CD14-positive monocyte (primary cell): ENCODE measurements around the gene UBE2M. TPM values are rescaled to one million over a fixed set of nuclear protein-coding genes. Genes with fewer than 3 reads are reported as not detected.

Source experiments
- DNase-seq, 3 donors: peaks; one replicate each; pipeline ENCODE4 v3.0.0-alpha.2; 2011 to 2022
- H2AFZ ChIP-seq: 2 replicates; pipeline ENCODE4 v1.6.0; 2012; ENCODE audit warnings: mild to moderate bottlenecking, low read depth, low read length, inconsistent platforms; ENCODE audit not compliant: insufficient read depth, poor library complexity, severe bottlenecking
- H3K27ac ChIP-seq, 2 donors: 1 replicate in 1 of 2; 2 replicates in 1 of 2; pipeline ENCODE4 v1.5.1; 2012 to 2013; ENCODE audit warnings: low read length in 2 of 2, control low read depth in 1 of 2, inconsistent platforms in 1 of 2, low read depth in 1 of 2, mild to moderate bottlenecking in 1 of 2
- H3K27me3 ChIP-seq, 2 donors: one replicate each; pipeline versions ENCODE4 v1.6.0 to v1.6.1; 2011 to 2013; ENCODE audit warnings: low read length in 2 of 2; ENCODE audit not compliant: control insufficient read depth in 2 of 2, insufficient read depth in 2 of 2
- H3K36me3 ChIP-seq, 2 donors: replicated peaks in 1 of 2; 1 replicate in 1 of 2; 2 replicates in 1 of 2; pipeline versions ENCODE4 v1.5.1 to v1.6.1; 2012 to 2013; ENCODE audit warnings: low read length in 2 of 2, control low read depth in 1 of 2, inconsistent platforms in 1 of 2, mild to moderate bottlenecking in 1 of 2; ENCODE audit not compliant: insufficient read depth in 2 of 2, control insufficient read depth in 1 of 2
- H3K4me1 ChIP-seq, 2 donors: 1 replicate in 1 of 2; 2 replicates in 1 of 2; pipeline versions ENCODE4 v1.5.1 to v1.6.1; 2012 to 2013; ENCODE audit warnings: low read length in 2 of 2, control low read depth in 1 of 2, inconsistent platforms in 1 of 2, mild to moderate bottlenecking in 1 of 2, moderate library complexity in 1 of 2; ENCODE audit not compliant: insufficient read depth in 2 of 2, control insufficient read depth in 1 of 2
- H3K4me2 ChIP-seq: replicated peaks from 2 replicates; pipeline ENCODE3; 2012; ENCODE audit warnings: low read length, moderate library complexity, mild to moderate bottlenecking; ENCODE audit not compliant: poor library complexity, severe bottlenecking; ENCODE audit errors: extremely low read depth
- H3K4me3 ChIP-seq, 3 experiments: fragments of 200-600 bp in 1 of 3; sonication (generic) in 1 of 3; replicated peaks in 1 of 3; 1 replicate in 2 of 3; 2 replicates in 1 of 3; pipeline ENCODE4 v1.5.1; 2011 to 2013; ENCODE audit warnings: low read length in 3 of 3, mild to moderate bottlenecking in 3 of 3, control low read depth in 2 of 3, low read depth in 2 of 3, inconsistent platforms in 1 of 3, moderate library complexity in 1 of 3
- H3K79me2 ChIP-seq: 2 replicates; pipeline ENCODE4 v1.6.0; 2012; ENCODE audit warnings: mild to moderate bottlenecking, control low read depth, inconsistent platforms, low read length, moderate library complexity; ENCODE audit not compliant: insufficient read depth
- H3K9ac ChIP-seq: 2 replicates; pipeline ENCODE4 v1.6.0; 2017; ENCODE audit warnings: low read length, mild to moderate bottlenecking; ENCODE audit not compliant: insufficient read depth, poor library complexity, severe bottlenecking
- H3K9me3 ChIP-seq, 2 donors: replicated peaks in 1 of 2; 1 replicate in 1 of 2; 2 replicates in 1 of 2; pipeline versions ENCODE4 v1.5.1 to v1.6.1; 2012 to 2013; ENCODE audit warnings: low read length in 2 of 2, control low read depth in 1 of 2; ENCODE audit not compliant: control insufficient read depth in 1 of 2, insufficient read depth in 1 of 2
- H4K20me1 ChIP-seq: 2 replicates; pipeline ENCODE4 v1.6.0; 2012; ENCODE audit warnings: mild to moderate bottlenecking, low read length, control low read depth, moderate library complexity; ENCODE audit not compliant: insufficient read depth
- H3K27ac Mint-ChIP-seq, 7 donors: one replicate each; pipeline ENCODE4 v1.8.0; 2020; ENCODE audit warnings: mild to moderate bottlenecking in 7 of 7, mixed read lengths in 7 of 7, moderate library complexity in 6 of 7, inconsistent platforms in 2 of 7
- H3K27me3 Mint-ChIP-seq, 3 donors: one replicate each; pipeline ENCODE4 v1.8.0; 2021 to 2022; ENCODE audit warnings: low read depth in 3 of 3, mild to moderate bottlenecking in 3 of 3, mixed read lengths in 3 of 3, moderate library complexity in 3 of 3, inconsistent platforms in 1 of 3
- H3K36me3 Mint-ChIP-seq, 2 donors: one replicate each; pipeline ENCODE4 v1.8.0; 2020; ENCODE audit warnings: mixed read lengths in 2 of 2, inconsistent platforms in 1 of 2, mild to moderate bottlenecking in 1 of 2
- H3K4me1 Mint-ChIP-seq: one replicate; pipeline ENCODE4 v1.8.0; 2020; ENCODE audit warnings: mild to moderate bottlenecking, mixed read lengths
- H3K4me3 Mint-ChIP-seq, 2 donors: one replicate each; pipeline ENCODE4 v1.8.0; 2020; ENCODE audit warnings: mild to moderate bottlenecking in 2 of 2, mixed read lengths in 2 of 2, moderate library complexity in 1 of 2
- H3K9me3 Mint-ChIP-seq, 7 donors: one replicate each; pipeline ENCODE4 v1.8.0; 2020 to 2022; ENCODE audit warnings: mixed read lengths in 7 of 7, mild to moderate bottlenecking in 6 of 7, moderate library complexity in 6 of 7, inconsistent platforms in 2 of 7
- WGBS: methylation state at CpG from one replicate; pipeline ENCODE4 v1.1.5; 2013; ENCODE audit warnings: missing lambda C conversion rate; ENCODE audit not compliant: insufficient coverage; 5-methylcytosine and 5-hydroxymethylcytosine counted together
- intact Hi-C, 2 donors: fragments of 100-400 bp; cut with micrococcal nuclease; formaldehyde crosslinking; loops; one replicate each; pipeline versions ENCODE4 v1.15.0 to v1.15.1; 2023
- polyA plus RNA-seq, 3 donors: library from polyadenylated mRNA; depleted of rRNA in 1 of 3; unstranded in 2 of 3; stranded (reverse) in 1 of 3; fragments of 300-500 nt in 2 of 3; fragments of >200 nt in 1 of 3; fragmentation: Illumina TruSeq in 2 of 3; gene quantifications; 1 replicate in 2 of 3; 2 replicates in 1 of 3; pipeline ENCODE4 v1.2.3, GENCODE V29; 2012 to 2021
- TF ChIP-seq, protein P1 (sequence below): fragments of 200-600 bp; IDR thresholded peaks from one replicate; pipeline ENCODE4 v1.8.0; 2022; ENCODE audit warnings: antibody characterized with exemption, mild to moderate bottlenecking

The UBE2M gene
- polyA plus RNA-seq, 3 donors: 7.8 to 84.6 (median 14.3) TPM

DNA sequence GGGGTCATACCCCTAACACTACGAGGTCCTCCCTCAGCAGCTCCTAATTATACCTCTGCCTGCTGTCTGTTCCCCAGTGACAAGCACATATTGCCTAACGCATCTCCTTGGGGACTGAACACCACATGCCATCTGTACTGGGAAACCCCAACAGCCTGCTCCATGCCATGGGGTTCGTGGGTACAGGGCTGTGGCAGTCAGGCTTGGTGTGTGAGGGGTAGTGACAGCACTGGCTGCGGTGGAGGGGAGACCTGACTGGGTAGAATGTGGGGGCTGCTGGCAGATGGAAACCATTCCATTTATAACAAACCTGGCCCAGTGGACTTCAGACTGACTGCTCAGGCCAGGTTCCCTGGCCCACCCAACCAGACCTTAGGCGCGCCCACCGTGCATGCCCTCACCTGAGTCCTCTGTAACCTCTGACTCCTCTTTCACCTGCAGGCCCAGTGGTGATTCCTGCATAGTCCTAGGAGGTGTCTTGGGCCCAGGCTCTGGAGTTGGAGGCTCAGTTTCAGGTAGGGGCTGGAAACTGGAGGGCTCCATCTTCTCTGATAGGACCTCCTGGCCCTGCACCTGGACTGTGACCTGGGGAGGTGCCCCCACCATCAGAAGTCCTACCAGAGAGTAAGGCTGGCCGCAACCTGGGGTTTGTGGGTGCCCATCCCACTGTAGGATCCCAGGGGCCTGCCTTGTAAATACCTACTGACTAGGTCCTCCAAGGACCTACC is 11.7 kb upstream of the UBE2M start:
- H3K27me3 Mint-ChIP-seq: peaks cover 0 to 7% (median 0%) of the 10 kb centered on the region in 3 donors
- H3K36me3 Mint-ChIP-seq: peaks cover 18 to 46% of the 10 kb centered on the region in 2 donors
- Histone ChIP-seq H3K36me3 (peaks cover 9 to 31% of the 10 kb centered on the region in 2 donors), H3K4me3 (no peak overlapping the region), H3K4me2 (no peak overlapping the region), H3K27me3 (no peaks in the 10 kb centered on the region), H2AFZ (no peak overlapping the region), H4K20me1 (no peaks in the 10 kb centered on the region), H3K9ac (no peak overlapping the region), H3K4me1 (peaks cover 25 to 29% of the 10 kb centered on the region in 2 donors), H3K9me3 (no peaks in the 10 kb centered on the region), H3K27ac (no peak overlapping the region), H3K79me2 (peaks cover 15% of the 10 kb centered on the region)
- H3K4me1 Mint-ChIP-seq: peaks cover 23% of the 10 kb centered on the region
- peaks cover 0 to 3% (median 0%) of the 10 kb centered on the region in 7 donors for H3K9me3 Mint-ChIP-seq
- intact Hi-C loops: no loop called here
- no peak for DNase-seq
- TF ChIP-seq, protein P1, sequence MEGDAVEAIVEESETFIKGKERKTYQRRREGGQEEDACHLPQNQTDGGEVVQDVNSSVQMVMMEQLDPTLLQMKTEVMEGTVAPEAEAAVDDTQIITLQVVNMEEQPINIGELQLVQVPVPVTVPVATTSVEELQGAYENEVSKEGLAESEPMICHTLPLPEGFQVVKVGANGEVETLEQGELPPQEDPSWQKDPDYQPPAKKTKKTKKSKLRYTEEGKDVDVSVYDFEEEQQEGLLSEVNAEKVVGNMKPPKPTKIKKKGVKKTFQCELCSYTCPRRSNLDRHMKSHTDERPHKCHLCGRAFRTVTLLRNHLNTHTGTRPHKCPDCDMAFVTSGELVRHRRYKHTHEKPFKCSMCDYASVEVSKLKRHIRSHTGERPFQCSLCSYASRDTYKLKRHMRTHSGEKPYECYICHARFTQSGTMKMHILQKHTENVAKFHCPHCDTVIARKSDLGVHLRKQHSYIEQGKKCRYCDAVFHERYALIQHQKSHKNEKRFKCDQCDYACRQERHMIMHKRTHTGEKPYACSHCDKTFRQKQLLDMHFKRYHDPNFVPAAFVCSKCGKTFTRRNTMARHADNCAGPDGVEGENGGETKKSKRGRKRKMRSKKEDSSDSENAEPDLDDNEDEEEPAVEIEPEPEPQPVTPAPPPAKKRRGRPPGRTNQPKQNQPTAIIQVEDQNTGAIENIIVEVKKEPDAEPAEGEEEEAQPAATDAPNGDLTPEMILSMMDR: no peak
- WGBS: 100% methylated on average over 1 of the region's 8 CpGs
- no peak overlapping the region for H3K4me3 Mint-ChIP-seq
- no peak overlapping the region for H3K27ac Mint-ChIP-seq

DNA sequence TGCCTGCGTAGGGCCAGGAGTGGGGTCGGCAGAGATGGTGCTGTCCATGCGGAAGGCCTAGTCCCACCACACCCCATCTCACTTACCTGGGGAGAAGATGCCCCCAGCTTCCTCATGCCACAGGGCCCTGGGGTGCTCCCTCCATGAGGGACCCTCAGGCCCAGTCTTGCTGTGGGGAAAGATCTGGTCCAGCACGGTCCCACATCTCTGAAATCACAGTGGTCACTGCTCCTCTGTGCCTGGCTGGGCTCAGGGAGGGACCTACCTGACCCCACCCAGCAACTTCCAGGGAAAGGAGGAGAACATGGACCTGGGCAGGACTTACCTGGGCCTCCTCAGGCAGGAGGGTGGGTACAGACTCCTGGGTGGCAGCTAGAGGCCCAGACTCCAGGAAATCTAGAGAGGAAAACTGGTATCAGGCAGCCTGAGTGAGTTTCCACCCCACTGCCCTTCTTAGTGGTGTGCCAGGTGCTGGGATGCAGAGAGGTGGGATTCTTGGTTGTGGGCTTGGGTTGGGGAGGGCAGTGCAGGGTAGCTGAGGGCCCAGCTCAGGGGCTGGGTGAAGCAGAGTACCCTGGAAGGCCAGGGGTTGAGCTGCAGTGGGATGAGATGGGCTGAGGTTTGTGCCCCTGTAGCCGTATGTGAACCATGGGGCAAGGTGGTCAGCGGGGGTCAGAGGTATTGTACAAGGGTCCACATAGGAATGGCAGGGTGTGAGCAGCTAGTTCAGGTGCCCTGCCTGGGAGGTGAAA is 11.0 kb upstream of the UBE2M start:
- Mint-ChIP-seq H3K27me3 (peaks cover 2 to 13% (median 3%) of the 10 kb centered on the region in 3 donors), H3K4me3 (no peak overlapping the region), H3K27ac (no peak overlapping the region), H3K9me3 (peaks cover 0 to 3% (median 0%) of the 10 kb centered on the region in 7 donors), H3K36me3 (peaks cover 19 to 46% of the 10 kb centered on the region in 2 donors), H3K4me1 (peaks cover 20% of the 10 kb centered on the region)
- Histone ChIP-seq H3K4me1 (peaks cover 20 to 24% of the 10 kb centered on the region in 2 donors), H3K9ac (no peak overlapping the region), H3K9me3 (no peaks in the 10 kb centered on the region), H3K4me3 (no peak overlapping the region), H2AFZ (no peak overlapping the region), H3K4me2 (no peak overlapping the region), H3K27ac (no peak overlapping the region), H4K20me1 (no peaks in the 10 kb centered on the region), H3K36me3 (peaks cover 9 to 31% of the 10 kb centered on the region in 2 donors), H3K79me2 (peaks cover 15% of the 10 kb centered on the region), H3K27me3 (peaks cover under 1 to 2% of the 10 kb centered on the region in 2 donors)
- intact Hi-C loops: no loop called here
- TF ChIP-seq, protein P1: no peak
- DNase-seq: no peak
- 100% methylated on average over 1 of the region's 6 CpGs for WGBS
